Keratinocyte (primary cell): ENCODE measurements around the gene NIPAL4.

Experiments
- EZH2 ChIP-seq: IDR thresholded peaks from one replicate; pipeline ENCODE4 v1.6.1; 2012; ENCODE audit warnings: inconsistent platforms, mild to moderate bottlenecking, low read length, moderate library complexity
- TF ChIP-seq, protein P1 (sequence below), 3 experiments: IDR thresholded peaks in 1 of 3; conservative IDR thresholded peaks in 1 of 3; optimal IDR thresholded peaks in 1 of 3; 2 replicates in 2 of 3; 3 replicates in 1 of 3; pipeline versions ENCODE3 to v1.5.1; 2011; ENCODE audit warnings: low read length in 3 of 3, mild to moderate bottlenecking in 3 of 3, moderate library complexity in 2 of 3, control low read depth in 1 of 3, inconsistent platforms in 1 of 3; ENCODE audit not compliant: insufficient read depth in 2 of 3; ENCODE audit errors: extremely low read depth in 1 of 3

DNA sequence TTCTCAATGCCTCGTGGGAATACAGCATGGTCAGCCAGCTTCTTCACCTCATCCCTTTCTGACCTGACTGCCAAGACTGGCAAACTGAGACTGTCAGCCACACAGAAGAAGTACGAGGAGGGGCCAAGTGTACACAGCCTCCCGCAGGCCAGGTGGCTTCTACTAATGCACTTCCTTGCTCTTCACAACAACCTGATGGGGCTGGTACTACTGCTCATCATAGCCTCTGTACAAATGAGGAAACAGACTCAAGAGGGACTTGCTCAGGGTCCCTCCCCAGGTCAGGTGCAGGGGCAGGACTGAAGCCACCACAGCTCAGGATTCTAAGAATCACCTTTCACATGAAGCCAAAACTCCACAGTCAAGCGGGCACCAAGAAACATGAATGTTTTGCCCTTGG is 21.3 kb downstream of the NIPAL4 start:
- TF ChIP-seq, protein P1, sequence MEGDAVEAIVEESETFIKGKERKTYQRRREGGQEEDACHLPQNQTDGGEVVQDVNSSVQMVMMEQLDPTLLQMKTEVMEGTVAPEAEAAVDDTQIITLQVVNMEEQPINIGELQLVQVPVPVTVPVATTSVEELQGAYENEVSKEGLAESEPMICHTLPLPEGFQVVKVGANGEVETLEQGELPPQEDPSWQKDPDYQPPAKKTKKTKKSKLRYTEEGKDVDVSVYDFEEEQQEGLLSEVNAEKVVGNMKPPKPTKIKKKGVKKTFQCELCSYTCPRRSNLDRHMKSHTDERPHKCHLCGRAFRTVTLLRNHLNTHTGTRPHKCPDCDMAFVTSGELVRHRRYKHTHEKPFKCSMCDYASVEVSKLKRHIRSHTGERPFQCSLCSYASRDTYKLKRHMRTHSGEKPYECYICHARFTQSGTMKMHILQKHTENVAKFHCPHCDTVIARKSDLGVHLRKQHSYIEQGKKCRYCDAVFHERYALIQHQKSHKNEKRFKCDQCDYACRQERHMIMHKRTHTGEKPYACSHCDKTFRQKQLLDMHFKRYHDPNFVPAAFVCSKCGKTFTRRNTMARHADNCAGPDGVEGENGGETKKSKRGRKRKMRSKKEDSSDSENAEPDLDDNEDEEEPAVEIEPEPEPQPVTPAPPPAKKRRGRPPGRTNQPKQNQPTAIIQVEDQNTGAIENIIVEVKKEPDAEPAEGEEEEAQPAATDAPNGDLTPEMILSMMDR (optimal IDR thresholded peaks at IDR 0.05 in 1 of 3, IDR thresholded peaks at IDR 0.05 in 1 of 3, conservative IDR thresholded peaks at IDR 0.05 in 1 of 3; ENCODE audit: extremely low read depth in 1 of 3, insufficient read depth in 2 of 3, low read length in 3 of 3): no peak
- TF ChIP-seq EZH2: no peak
